ENCODE data around the gene BCAS3.
A peak's percentile ranks its signal among the peaks of the same experiment; 100 is the strongest.

BCAS3 gene

GRCh38 chr17:61415374-61416210 lies 737.9 kb downstream of the BCAS3 start:
- 89 to 92% methylated on average over 6 of the region's 6 CpGs for WGBS, 2 experiments

GRCh38 chr17:61416211-61416539 lies 738.5 kb downstream of the BCAS3 start:
- Histone ChIP-seq H3K27me3 (ENCODE audit: control insufficient read depth, insufficient read depth, low read length, poor library complexity, severe bottlenecking) (peaks cover 57% of the 10 kb centered on the region), H3K36me3 (ENCODE audit: control insufficient read depth, insufficient read depth, low read length) (no peaks in the 10 kb centered on the region), H3K9me3 (ENCODE audit: control insufficient read depth, low read length) (no peaks in the 10 kb centered on the region), H3K27ac (ENCODE audit: insufficient read depth, low read depth, low read length, poor library complexity, severe bottlenecking) (no peak overlapping the region), H3K4me3 (ENCODE audit: insufficient read depth, low read depth, low read length) (no peak overlapping the region), H3K4me1 (ENCODE audit: control insufficient read depth, insufficient read depth, low read length) (peaks cover 7% of the 10 kb centered on the region)
- WGBS, 2 experiments, result 82% methylated on average over 6 of the region's 6 CpGs

More at GRCh38 chr17:61415374-61416210, 737.9 kb downstream of the BCAS3 start:
- no peaks in the 10 kb centered on the region for H3K36me3 ChIP-seq (ENCODE audit: control insufficient read depth, insufficient read depth, low read length)
- no peak overlapping the region for H3K4me3 ChIP-seq (ENCODE audit: insufficient read depth, low read depth, low read length)
- peaks cover 9% of the 10 kb centered on the region for H3K4me1 ChIP-seq (ENCODE audit: control insufficient read depth, insufficient read depth, low read length)
- H3K27ac ChIP-seq (ENCODE audit: insufficient read depth, low read depth, low read length, poor library complexity, severe bottlenecking), result no peak overlapping the region
- H3K9me3 ChIP-seq (ENCODE audit: control insufficient read depth, low read length), result no peaks in the 10 kb centered on the region
- peaks cover 63% of the 10 kb centered on the region for H3K27me3 ChIP-seq (ENCODE audit: control insufficient read depth, insufficient read depth, low read length, poor library complexity, severe bottlenecking)

GRCh38 chr17:61416540-61417363 lies 739.1 kb downstream of the BCAS3 start:
- Histone ChIP-seq H3K4me1 (ENCODE audit: control insufficient read depth, insufficient read depth, low read length) (peaks cover 7% of the 10 kb centered on the region), H3K9me3 (ENCODE audit: control insufficient read depth, low read length) (no peaks in the 10 kb centered on the region), H3K27ac (ENCODE audit: insufficient read depth, low read depth, low read length, poor library complexity, severe bottlenecking) (no peak overlapping the region), H3K4me3 (ENCODE audit: insufficient read depth, low read depth, low read length) (peak overlapping the region; percentile 29), H3K27me3 (ENCODE audit: control insufficient read depth, insufficient read depth, low read length, poor library complexity, severe bottlenecking) (peaks cover 51% of the 10 kb centered on the region), H3K36me3 (ENCODE audit: control insufficient read depth, insufficient read depth, low read length) (no peaks in the 10 kb centered on the region)
- WGBS, 2 experiments, result 23% methylated on average over 43 of the region's 43 CpGs

GRCh38 chr17:61418449-61418848 lies 740.8 kb downstream of the BCAS3 start:
- Histone ChIP-seq H3K27me3 (ENCODE audit: control insufficient read depth, insufficient read depth, low read length, poor library complexity, severe bottlenecking) (peaks cover 34% of the 10 kb centered on the region), H3K36me3 (ENCODE audit: control insufficient read depth, insufficient read depth, low read length) (no peaks in the 10 kb centered on the region)

GRCh38 chr17:61419496-61420046 lies 741.9 kb downstream of the BCAS3 start:
- H3K4me1 ChIP-seq (ENCODE audit: control insufficient read depth, insufficient read depth, low read length), result no peaks in the 10 kb centered on the region
- no peaks in the 10 kb centered on the region for H3K9me3 ChIP-seq (ENCODE audit: control insufficient read depth, low read length)
- 88 to 91% methylated on average over 8 of the region's 8 CpGs for WGBS, 2 experiments
- H3K36me3 ChIP-seq (ENCODE audit: control insufficient read depth, insufficient read depth, low read length), result no peaks in the 10 kb centered on the region
- H3K27me3 ChIP-seq (ENCODE audit: control insufficient read depth, insufficient read depth, low read length, poor library complexity, severe bottlenecking), result peaks cover 25% of the 10 kb centered on the region
- H3K4me3 ChIP-seq (ENCODE audit: insufficient read depth, low read depth, low read length), result no peak overlapping the region
- no peak overlapping the region for H3K27ac ChIP-seq (ENCODE audit: insufficient read depth, low read depth, low read length, poor library complexity, severe bottlenecking)

More at GRCh38 chr17:61418449-61418848, 740.8 kb downstream of the BCAS3 start:
- H3K4me1 ChIP-seq (ENCODE audit: control insufficient read depth, insufficient read depth, low read length), result peaks cover 1% of the 10 kb centered on the region
- 96 to 98% methylated on average over 2 of the region's 2 CpGs for WGBS, 2 experiments
- no peak overlapping the region for H3K27ac ChIP-seq (ENCODE audit: insufficient read depth, low read depth, low read length, poor library complexity, severe bottlenecking)
- H3K9me3 ChIP-seq (ENCODE audit: control insufficient read depth, low read length), result no peaks in the 10 kb centered on the region
- no peak overlapping the region for H3K4me3 ChIP-seq (ENCODE audit: insufficient read depth, low read depth, low read length)

GRCh38 chr17:61420052-61420451 lies 742.4 kb downstream of the BCAS3 start:
- no peaks in the 10 kb centered on the region for H3K4me1 ChIP-seq (ENCODE audit: control insufficient read depth, insufficient read depth, low read length)
- H3K27ac ChIP-seq (ENCODE audit: insufficient read depth, low read depth, low read length, poor library complexity, severe bottlenecking), result no peak overlapping the region
- peaks cover 20% of the 10 kb centered on the region for H3K27me3 ChIP-seq (ENCODE audit: control insufficient read depth, insufficient read depth, low read length, poor library complexity, severe bottlenecking)
- no peak overlapping the region for H3K4me3 ChIP-seq (ENCODE audit: insufficient read depth, low read depth, low read length)
- no peaks in the 10 kb centered on the region for H3K9me3 ChIP-seq (ENCODE audit: control insufficient read depth, low read length)
- no peaks in the 10 kb centered on the region for H3K36me3 ChIP-seq (ENCODE audit: control insufficient read depth, insufficient read depth, low read length)
- WGBS, 2 experiments, result 70 to 74% methylated on average over 4 of the region's 4 CpGs

- Histone ChIP-seq H3K4me3 (ENCODE audit: insufficient read depth, low read depth, low read length) (no peak overlapping the region), H3K27ac (ENCODE audit: insufficient read depth, low read depth, low read length, poor library complexity, severe bottlenecking) (no peak overlapping the region), H3K36me3 (ENCODE audit: control insufficient read depth, insufficient read depth, low read length) (no peaks in the 10 kb centered on the region), H3K9me3 (ENCODE audit: control insufficient read depth, low read length) (no peaks in the 10 kb centered on the region), H3K27me3 (ENCODE audit: control insufficient read depth, insufficient read depth, low read length, poor library complexity, severe bottlenecking) (peaks cover 12% of the 10 kb centered on the region), H3K4me1 (ENCODE audit: control insufficient read depth, insufficient read depth, low read length) (no peaks in the 10 kb centered on the region)
- 92 to 99% methylated on average over 4 of the region's 4 CpGs for WGBS, 2 experiments
Observed at GRCh38 chr17:61420745-61421398, 743.2 kb downstream of the BCAS3 start.

GRCh38 chr17:61421460-61421859 lies 743.8 kb downstream of the BCAS3 start:
- WGBS, 2 experiments, result 96 to 98% methylated on average over 3 to 4 of the region's 4 CpGs
- Histone ChIP-seq H3K9me3 (ENCODE audit: control insufficient read depth, low read length) (no peaks in the 10 kb centered on the region), H3K4me1 (ENCODE audit: control insufficient read depth, insufficient read depth, low read length) (no peaks in the 10 kb centered on the region), H3K27me3 (ENCODE audit: control insufficient read depth, insufficient read depth, low read length, poor library complexity, severe bottlenecking) (peaks cover 6% of the 10 kb centered on the region), H3K27ac (ENCODE audit: insufficient read depth, low read depth, low read length, poor library complexity, severe bottlenecking) (no peak overlapping the region), H3K4me3 (ENCODE audit: insufficient read depth, low read depth, low read length) (no peak overlapping the region), H3K36me3 (ENCODE audit: control insufficient read depth, insufficient read depth, low read length) (no peaks in the 10 kb centered on the region)

GRCh38 chr17:61422116-61422799 lies 744.6 kb downstream of the BCAS3 start:
- WGBS, 2 experiments, result 81 to 84% methylated on average over 5 of the region's 5 CpGs
- Histone ChIP-seq H3K4me3 (ENCODE audit: insufficient read depth, low read depth, low read length) (no peak overlapping the region), H3K27ac (ENCODE audit: insufficient read depth, low read depth, low read length, poor library complexity, severe bottlenecking) (no peak overlapping the region), H3K9me3 (ENCODE audit: control insufficient read depth, low read length) (no peaks in the 10 kb centered on the region), H3K36me3 (ENCODE audit: control insufficient read depth, insufficient read depth, low read length) (no peaks in the 10 kb centered on the region), H3K4me1 (ENCODE audit: control insufficient read depth, insufficient read depth, low read length) (no peaks in the 10 kb centered on the region), H3K27me3 (ENCODE audit: control insufficient read depth, insufficient read depth, low read length, poor library complexity, severe bottlenecking) (peaks cover under 1% of the 10 kb centered on the region)
